GM10266 (cell line): ENCODE measurements around the gene PREX1.

Source experiments
- DNase-seq: peaks from one replicate; pipeline ENCODE4 v3.0.0; 2012; ENCODE audit errors: extremely low spot score
- TF ChIP-seq, protein P1 (sequence below): IDR thresholded peaks from 2 replicates; pipeline ENCODE4 v1.5.1; 2012; ENCODE audit warnings: mild to moderate bottlenecking, low read depth; ENCODE audit not compliant: control insufficient read depth, insufficient read depth; ENCODE audit errors: missing control alignments

PREX1 gene

GRCh38 chr20:48635361-48635760 lies 192.4 kb downstream of the PREX1 start:
- DNase-seq, result no peak
- TF ChIP-seq, protein P1, sequence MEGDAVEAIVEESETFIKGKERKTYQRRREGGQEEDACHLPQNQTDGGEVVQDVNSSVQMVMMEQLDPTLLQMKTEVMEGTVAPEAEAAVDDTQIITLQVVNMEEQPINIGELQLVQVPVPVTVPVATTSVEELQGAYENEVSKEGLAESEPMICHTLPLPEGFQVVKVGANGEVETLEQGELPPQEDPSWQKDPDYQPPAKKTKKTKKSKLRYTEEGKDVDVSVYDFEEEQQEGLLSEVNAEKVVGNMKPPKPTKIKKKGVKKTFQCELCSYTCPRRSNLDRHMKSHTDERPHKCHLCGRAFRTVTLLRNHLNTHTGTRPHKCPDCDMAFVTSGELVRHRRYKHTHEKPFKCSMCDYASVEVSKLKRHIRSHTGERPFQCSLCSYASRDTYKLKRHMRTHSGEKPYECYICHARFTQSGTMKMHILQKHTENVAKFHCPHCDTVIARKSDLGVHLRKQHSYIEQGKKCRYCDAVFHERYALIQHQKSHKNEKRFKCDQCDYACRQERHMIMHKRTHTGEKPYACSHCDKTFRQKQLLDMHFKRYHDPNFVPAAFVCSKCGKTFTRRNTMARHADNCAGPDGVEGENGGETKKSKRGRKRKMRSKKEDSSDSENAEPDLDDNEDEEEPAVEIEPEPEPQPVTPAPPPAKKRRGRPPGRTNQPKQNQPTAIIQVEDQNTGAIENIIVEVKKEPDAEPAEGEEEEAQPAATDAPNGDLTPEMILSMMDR, result no peak

DNA sequence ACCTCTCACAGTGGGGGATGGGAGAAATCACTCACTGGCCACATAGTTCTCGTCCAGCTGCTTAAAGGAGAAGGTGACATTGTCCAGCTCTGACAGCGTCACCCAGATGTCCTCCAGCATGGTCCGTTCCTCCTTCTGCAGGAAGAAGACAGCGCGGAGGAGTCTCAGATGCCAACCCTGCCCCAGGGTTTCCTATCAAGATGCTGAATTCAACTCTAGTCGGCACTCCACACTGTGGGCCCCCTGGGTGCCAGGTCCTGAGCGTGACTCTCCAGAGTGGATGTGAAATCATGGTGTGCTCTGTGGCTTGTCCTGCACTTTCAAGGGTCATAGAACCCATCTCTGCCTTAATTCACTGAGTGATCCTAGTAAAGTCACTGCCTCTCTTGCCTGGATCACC lies 193.2 kb downstream of the PREX1 start:
- no peak for DNase-seq
- TF ChIP-seq, protein P1, result no peak

GRCh38 chr20:48633620-48634257 lies 194.1 kb downstream of the PREX1 start:
- DNase-seq, result no peak
- TF ChIP-seq, protein P1, result no peak

- no peak for DNase-seq
- TF ChIP-seq, protein P1, result no peak
These were observed 194.8 kb downstream of the PREX1 start for GRCh38 chr20:48632825-48633619.

DNA sequence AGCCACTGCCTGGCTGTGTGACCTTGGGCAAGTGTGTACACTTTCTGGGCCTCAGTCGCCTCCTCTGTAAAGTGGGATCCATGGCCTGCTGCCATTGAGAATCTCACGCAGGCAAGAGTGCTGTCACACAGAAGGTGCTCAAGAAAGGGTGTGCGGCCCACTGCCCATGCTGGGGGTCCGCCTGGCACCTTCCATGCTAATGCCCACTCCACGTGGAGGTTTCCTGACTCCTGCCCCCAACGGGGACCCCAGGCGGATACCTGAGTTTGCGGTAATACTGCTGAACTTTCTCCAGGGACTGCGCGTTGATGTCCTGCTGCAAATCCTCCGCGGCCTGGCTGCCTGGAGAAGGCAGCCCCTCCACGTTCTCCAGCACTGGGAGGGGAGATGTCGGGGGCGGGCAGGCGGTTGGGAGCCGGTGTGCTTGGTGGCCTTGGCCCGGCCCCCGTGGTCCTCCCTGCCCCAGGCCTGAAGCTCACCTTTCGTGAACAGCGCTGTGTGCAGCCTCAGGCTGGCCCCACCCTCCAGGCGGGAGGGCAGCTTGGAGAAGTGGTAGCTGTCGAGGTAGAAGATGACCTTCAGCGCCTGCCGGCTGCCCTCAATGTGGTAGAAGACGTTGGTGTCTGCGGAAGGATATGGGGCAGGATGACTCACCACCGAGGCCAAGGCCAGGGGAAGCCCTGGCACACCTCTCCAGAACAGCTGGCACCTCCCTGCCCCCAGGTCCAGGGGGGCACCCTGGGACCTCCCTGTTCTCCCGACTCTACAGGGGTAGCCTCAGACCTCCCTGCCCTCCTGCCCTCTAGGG lies 195.6 kb downstream of the PREX1 start:
- TF ChIP-seq, protein P1, result no peak

GRCh38 chr20:48631114-48632016 lies 196.4 kb downstream of the PREX1 start:
- no peak for DNase-seq
- TF ChIP-seq, protein P1, result no peak

More for the DNA sequence above, 195.6 kb downstream of the PREX1 start:
- no peak for DNase-seq
